H7 (cell line): ENCODE data around the gene HMOX1. TPM values are rescaled to one million over a fixed set of nuclear protein-coding genes. Genes with fewer than 3 reads are reported as not detected.

Source experiments
- DNase-seq: peaks from one replicate; pipeline ENCODE4 v3.0.0; 2012
- H3K27me3 ChIP-seq: 2 replicates; pipeline ENCODE4 v1.6.0; 2011; ENCODE audit warnings: mild to moderate bottlenecking, low read length; ENCODE audit not compliant: control insufficient read depth, insufficient read depth
- H3K36me3 ChIP-seq: replicated peaks from 2 replicates; pipeline ENCODE4 v1.5.1; 2011; ENCODE audit warnings: low read length; ENCODE audit not compliant: control insufficient read depth, insufficient read depth
- H3K4me3 ChIP-seq: 2 replicates; pipeline ENCODE4 v1.5.1; 2011; ENCODE audit warnings: low read depth, mild to moderate bottlenecking, control low read depth, low read length, moderate library complexity; ENCODE audit not compliant: insufficient read depth
- total RNA-seq: library from RNA; depleted of rRNA; stranded (reverse); fragments of >200 nt; shearing (Covaris generic); gene quantifications from 2 replicates; pipeline ENCODE4 v1.2.3, GENCODE V29; 2014; rRNA removed

HMOX1 gene, protein sequence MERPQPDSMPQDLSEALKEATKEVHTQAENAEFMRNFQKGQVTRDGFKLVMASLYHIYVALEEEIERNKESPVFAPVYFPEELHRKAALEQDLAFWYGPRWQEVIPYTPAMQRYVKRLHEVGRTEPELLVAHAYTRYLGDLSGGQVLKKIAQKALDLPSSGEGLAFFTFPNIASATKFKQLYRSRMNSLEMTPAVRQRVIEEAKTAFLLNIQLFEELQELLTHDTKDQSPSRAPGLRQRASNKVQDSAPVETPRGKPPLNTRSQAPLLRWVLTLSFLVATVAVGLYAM
- total RNA-seq: 8.3 and 20.6 TPM in 2 replicates

- peak within 1 kb of the TSS; percentile 54 for H3K4me3 ChIP-seq
- H3K27me3 ChIP-seq: no peaks in the 10 kb centered on the region; the same call in 1 of the 2 replicates
Measured at GRCh38 chr22:35380537-35381423, at the start of gene HMOX1. Gene HMOX1 (plus strand): TSS chr22:35381096. CDS start chr22:35381174, 78 bp downstream.

GRCh38 chr22:35332278-35332677, 48.6 kb upstream of the HMOX1 start:
- peaks cover 5% of the 10 kb centered on the region for H3K36me3 ChIP-seq
- no peak overlapping the region for H3K4me3 ChIP-seq
- H3K27me3 ChIP-seq: no peaks in the 10 kb centered on the region
- no peak for DNase-seq

More at GRCh38 chr22:35380537-35381423, at the start of gene HMOX1:
- no peaks in the 10 kb centered on the region for H3K36me3 ChIP-seq
- DNase-seq: peak; percentile 91

GRCh38 chr22:35333220-35333619, 47.7 kb upstream of the HMOX1 start:
- no peak for DNase-seq
- no peak overlapping the region for H3K4me3 ChIP-seq
- H3K36me3 ChIP-seq: peaks cover 3% of the 10 kb centered on the region
- no peaks in the 10 kb centered on the region for H3K27me3 ChIP-seq

DNA sequence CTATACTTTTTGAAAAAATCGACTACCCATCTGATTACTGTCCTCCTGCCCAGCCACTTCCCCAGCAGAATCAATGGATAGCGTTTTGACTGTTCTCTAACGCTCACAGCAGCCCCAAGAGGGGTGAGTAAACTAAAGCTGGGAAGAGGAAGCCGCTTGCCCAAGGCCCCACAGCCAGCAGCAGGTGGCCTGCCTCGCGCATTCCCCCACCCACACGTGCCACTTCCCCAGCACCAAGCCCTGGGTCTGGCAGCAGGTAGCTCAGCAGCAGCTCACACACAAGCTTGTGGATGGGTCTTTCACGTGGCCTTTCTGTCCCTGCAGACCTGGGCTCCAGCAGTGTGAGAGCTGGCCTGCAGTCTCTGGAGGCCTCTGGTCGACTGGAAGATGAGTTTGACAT, 46.9 kb upstream of the HMOX1 start:
- Histone ChIP-seq H3K27me3 (no peaks in the 10 kb centered on the region), H3K36me3 (peaks cover 3% of the 10 kb centered on the region), H3K4me3 (no peak overlapping the region)
- DNase-seq: no peak

- Histone ChIP-seq H3K27me3 (no peaks in the 10 kb centered on the region), H3K4me3 (no peak overlapping the region), H3K36me3 (peaks cover 3% of the 10 kb centered on the region)
- no peak for DNase-seq
Measured at GRCh38 chr22:35335468-35335867, 45.4 kb upstream of the HMOX1 start.

DNA sequence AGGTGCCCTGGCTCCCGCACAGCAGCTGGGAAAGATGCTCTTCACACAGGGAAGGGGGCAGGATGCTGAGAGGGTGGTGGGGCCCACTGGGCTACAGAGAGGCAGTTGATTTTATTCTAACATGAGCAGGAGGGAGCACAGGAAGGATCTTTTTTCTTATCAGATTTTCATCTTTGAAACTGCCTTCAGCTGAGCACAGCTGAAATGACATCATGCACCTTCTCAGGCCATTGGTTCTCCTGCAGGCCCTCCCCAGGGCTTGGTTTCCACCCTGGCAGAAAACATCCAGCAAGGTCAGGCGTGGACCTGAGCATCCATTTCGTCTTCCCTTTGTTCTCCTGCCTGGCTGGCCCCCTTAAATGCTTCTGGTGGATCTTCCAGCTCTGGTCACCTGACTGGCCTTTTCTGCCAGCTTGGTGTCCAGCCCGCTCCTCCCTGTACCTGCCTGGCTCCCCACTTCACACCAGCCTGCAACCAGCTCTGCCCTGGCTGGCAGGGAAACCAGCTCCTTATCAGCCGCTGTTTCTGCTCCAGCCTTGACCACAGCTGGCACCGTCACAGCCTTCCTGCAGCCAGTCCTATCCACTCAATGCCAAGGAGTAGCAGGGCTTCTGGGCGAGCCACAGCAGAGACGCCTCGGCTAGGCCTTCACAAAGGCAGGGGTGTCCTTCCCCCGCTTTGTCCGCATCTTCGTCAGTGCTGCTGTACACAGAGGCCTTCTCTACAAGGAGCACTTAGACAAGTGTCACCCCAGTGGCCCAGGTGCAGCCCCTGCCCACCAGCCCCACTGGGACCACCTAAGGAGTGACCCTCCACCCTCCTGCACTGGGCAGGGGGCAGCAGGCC, 44.7 kb upstream of the HMOX1 start:
- DNase-seq: no peak

DNA sequence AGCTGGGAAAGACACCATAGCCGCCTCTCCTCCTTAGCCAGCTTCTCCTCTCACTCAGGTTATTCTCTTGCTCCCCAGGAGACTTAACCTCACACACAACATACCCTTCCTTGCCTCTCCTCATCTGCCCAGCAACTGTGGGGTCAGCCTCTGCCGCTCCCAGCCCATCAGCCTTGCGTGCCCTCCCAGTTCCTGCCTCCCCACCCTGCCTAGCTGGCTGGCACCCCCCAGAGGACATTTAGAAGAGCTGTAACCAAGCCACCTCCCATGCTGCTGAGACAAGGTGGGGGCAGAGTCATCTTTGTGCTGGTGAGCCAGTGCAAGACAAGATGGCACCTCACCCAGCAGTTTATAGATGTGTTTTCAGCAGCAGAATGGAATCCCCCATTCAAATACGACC, 43.0 kb upstream of the HMOX1 start:
- DNase-seq: peak; percentile 76
- Histone ChIP-seq H3K27me3 (no peaks in the 10 kb centered on the region), H3K36me3 (no peaks in the 10 kb centered on the region; the same call in none of the 2 replicates), H3K4me3 (no peak overlapping the region)

More for the DNA sequence above, 44.7 kb upstream of the HMOX1 start:
- Histone ChIP-seq H3K4me3 (no peak overlapping the region), H3K27me3 (no peaks in the 10 kb centered on the region), H3K36me3 (peaks cover 2% of the 10 kb centered on the region)

DNA sequence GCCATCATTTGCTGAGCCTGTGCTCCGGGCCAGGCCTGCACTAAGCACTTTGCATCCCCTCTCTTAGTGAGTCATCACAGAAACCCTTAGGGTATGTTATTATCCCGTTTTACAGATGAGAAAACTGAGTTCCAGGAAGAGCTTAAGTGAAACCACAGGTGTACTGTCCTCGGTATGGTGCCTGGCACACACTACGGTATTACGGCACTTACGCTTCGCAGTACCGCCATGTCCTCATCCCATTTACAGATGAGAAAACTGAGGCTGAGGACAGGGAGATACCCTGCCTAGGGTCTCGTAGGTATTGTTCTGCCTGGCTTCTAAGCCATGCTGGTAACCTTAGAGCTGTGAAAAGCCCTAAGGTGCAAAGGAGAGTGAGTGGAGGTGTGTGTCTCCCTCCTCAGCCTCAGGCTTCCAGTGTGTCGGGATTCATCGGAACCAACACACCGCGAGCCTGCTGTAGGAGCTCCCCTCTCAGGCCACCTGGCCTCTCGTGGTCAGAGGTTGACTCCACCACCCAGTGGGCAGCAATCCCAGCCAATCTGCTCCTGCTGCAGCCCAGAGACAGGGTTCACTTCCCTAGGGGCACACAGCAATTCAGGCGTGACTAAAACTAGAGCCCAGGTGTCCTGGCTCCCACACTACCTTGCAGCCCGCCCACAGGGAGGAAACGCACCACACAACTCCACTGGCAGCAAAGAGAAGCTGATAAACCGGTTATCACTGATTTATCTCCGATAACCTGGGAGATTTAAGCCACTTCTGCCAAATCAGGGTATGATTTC, 39.6 kb upstream of the HMOX1 start:
- Histone ChIP-seq H3K27me3 (no peaks in the 10 kb centered on the region), H3K4me3 (no peak overlapping the region), H3K36me3 (no peaks in the 10 kb centered on the region; the same call in none of the 2 replicates)
- DNase-seq: no peak

GRCh38 chr22:35342390-35342789, 38.5 kb upstream of the HMOX1 start:
- H3K4me3 ChIP-seq: no peak overlapping the region
- no peaks in the 10 kb centered on the region; the same call in none of the 2 replicates for H3K36me3 ChIP-seq
- no peak for DNase-seq
- H3K27me3 ChIP-seq: no peaks in the 10 kb centered on the region

DNA sequence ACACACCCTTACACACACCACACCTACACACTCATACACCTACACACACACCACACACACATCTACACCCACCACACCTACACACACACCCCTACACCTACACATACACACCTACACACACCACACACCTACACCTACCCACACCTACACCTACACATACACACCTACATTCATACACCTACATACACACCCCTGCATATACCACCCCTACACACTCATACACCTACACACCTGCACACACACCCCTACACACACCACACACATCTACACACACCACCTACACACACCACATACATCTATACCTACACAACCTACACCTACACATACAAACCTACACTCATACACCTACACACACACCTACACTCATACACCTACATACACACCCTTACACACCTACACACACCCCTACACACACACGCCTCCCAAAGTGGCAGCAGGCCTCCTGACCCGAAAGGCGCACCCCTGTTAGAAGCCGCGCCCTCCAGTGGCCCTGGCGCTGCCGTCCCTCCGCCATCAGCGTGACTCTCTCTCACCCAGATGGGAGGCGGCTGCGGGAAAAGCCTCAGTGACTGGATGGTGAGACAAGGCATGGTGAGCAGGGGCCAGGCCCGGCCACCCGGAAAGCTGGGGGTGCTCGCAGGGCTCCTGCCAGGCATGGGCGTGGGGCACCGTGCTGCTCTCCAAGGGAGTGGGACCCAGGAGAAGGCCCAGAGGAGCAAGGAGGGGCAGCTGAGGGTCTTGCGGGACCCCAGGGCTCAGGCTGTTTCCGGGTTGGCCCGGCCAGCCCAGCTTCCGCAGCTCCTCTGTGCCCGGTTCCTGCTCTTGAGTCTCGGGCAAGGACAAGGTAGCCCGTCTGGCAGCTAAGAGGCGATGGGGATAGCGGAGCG, 37.0 kb upstream of the HMOX1 start:
- Histone ChIP-seq H3K36me3 (no peaks in the 10 kb centered on the region; the same call in 1 of the 2 replicates), H3K27me3 (no peaks in the 10 kb centered on the region), H3K4me3 (no peak overlapping the region)
- peak; percentile 59 for DNase-seq

DNA sequence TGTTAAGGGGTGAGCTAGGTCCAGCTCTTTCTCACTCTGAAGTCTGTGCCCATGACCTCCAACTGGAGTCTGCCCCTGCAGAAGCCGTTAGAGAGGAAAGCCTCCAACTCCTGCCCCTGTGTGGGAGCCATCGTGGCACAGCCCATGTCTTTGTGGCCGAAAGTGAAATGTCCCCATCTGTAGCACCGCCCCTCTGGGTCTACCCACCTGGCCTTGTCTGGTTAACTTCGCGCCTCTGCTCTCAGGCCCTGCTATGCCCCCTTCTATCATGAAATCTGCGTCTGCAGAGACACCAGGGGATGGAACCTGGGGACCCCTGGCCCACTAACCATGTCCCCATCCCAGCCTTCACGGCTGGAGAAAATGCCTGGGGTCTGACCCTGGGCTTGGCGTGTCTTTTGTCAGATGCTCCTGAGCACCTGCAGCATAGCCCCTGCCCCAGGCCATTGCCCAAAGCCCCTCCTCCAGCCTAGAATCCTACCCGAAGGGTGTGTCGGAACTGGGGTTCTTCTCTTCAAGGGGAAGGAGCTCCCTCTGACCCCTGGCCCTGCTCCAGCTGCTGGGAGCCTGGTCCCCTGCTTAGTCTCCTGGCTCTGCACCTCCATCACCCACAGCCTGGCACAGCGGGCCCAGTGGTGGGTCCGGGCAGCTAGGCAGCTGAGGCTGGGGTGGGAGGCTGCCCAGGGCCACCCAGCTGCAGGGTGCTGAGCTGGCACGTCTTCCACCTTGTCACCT, 35.8 kb upstream of the HMOX1 start:
- H3K27me3 ChIP-seq: no peaks in the 10 kb centered on the region
- H3K36me3 ChIP-seq: no peaks in the 10 kb centered on the region; the same call in 1 of the 2 replicates
- DNase-seq: no peak
- H3K4me3 ChIP-seq: no peak overlapping the region

GRCh38 chr22:35345808-35346505, 34.9 kb upstream of the HMOX1 start:
- DNase-seq: no peak
- H3K36me3 ChIP-seq: no peaks in the 10 kb centered on the region; the same call in 1 of the 2 replicates
- H3K4me3 ChIP-seq: no peak overlapping the region
- no peaks in the 10 kb centered on the region for H3K27me3 ChIP-seq
